ENCODE measurements around the gene EXTL1.

Gene EXTL1

GRCh38 chr1:26025517-26025916, 3.9 kb downstream of the EXTL1 start:
- DNase-seq, result no peak

GRCh38 chr1:26027716-26028489, 6.3 kb downstream of the EXTL1 start:
- no peak for DNase-seq

- DNase-seq, result no peak
These were observed 7.0 kb downstream of the EXTL1 start for GRCh38 chr1:26028490-26028980.

GRCh38 chr1:26029054-26029863, 7.7 kb downstream of the EXTL1 start:
- no peak for DNase-seq

- DNase-seq, result no peak
These were observed 8.4 kb downstream of the EXTL1 start for GRCh38 chr1:26029864-26030481.

GRCh38 chr1:26031196-26031595, 9.6 kb downstream of the EXTL1 start:
- no peak for DNase-seq

- DNase-seq, result no peak
These were observed 10.1 kb downstream of the EXTL1 start for GRCh38 chr1:26031611-26032220.

- no peak for DNase-seq
These were observed 11.2 kb downstream of the EXTL1 start for GRCh38 chr1:26032656-26033357.

- DNase-seq, result no peak
These were observed 13.1 kb downstream of the EXTL1 start for GRCh38 chr1:26034504-26035202.

- peak; percentile 59 for DNase-seq
These were observed 13.8 kb downstream of the EXTL1 start for GRCh38 chr1:26035203-26035958.

- DNase-seq, result no peak
These were observed 14.6 kb downstream of the EXTL1 start for GRCh38 chr1:26035959-26036755.

GRCh38 chr1:26036756-26037281, 15.2 kb downstream of the EXTL1 start:
- DNase-seq, result no peak

GRCh38 chr1:26037904-26038303, 16.3 kb downstream of the EXTL1 start:
- no peak for DNase-seq

GRCh38 chr1:26038477-26038876, 16.9 kb downstream of the EXTL1 start:
- no peak for DNase-seq

GRCh38 chr1:26038904-26039303, 17.3 kb downstream of the EXTL1 start:
- no peak for DNase-seq

- DNase-seq, result no peak
These were observed 19.8 kb downstream of the EXTL1 start for GRCh38 chr1:26041401-26041800.

- no peak for DNase-seq
These were observed 20.4 kb downstream of the EXTL1 start for GRCh38 chr1:26041978-26042377.

- no peak for DNase-seq
These were observed 22.2 kb downstream of the EXTL1 start for GRCh38 chr1:26043765-26044164.

- no peak for DNase-seq
These were observed 22.8 kb downstream of the EXTL1 start for GRCh38 chr1:26044414-26044813.

Measured in SIG-M5 (cell line).